HG03520 (cell line): ENCODE data around the gene APLP1.
"Not testable (repeated sequence)": the region's sequence is repeated elsewhere in the genome, so short reads cannot be mapped to it uniquely, and the experiment has no call there.

ENCODE experiments used
- ATAC-seq: cut with Tn5 transposase; IDR thresholded peaks from one replicate; pipeline ENCODE4 v1.9.1; 2021; ENCODE audit warnings: mild to moderate bottlenecking, moderate library complexity; ENCODE audit not compliant: unreplicated experiment

The APLP1 gene

GRCh38 chr19:35882114-35882832 lies 13.9 kb downstream of the APLP1 start:
- ATAC-seq: no peak

- ATAC-seq: no peak
These were observed 15.5 kb downstream of the APLP1 start for GRCh38 chr19:35883882-35884281.

GRCh38 chr19:35885225-35885738 lies 16.9 kb downstream of the APLP1 start:
- ATAC-seq: no peak

GRCh38 chr19:35885904-35886303 lies 17.5 kb downstream of the APLP1 start:
- ATAC-seq: no peak

- ATAC-seq: no peak
These were observed 18.8 kb downstream of the APLP1 start for GRCh38 chr19:35887197-35887596.

- no peak for ATAC-seq
These were observed 20.0 kb downstream of the APLP1 start for GRCh38 chr19:35888398-35888797.

- no peak for ATAC-seq
These were observed 21.2 kb downstream of the APLP1 start for GRCh38 chr19:35889370-35890112.

- no peak for ATAC-seq
These were observed 21.8 kb downstream of the APLP1 start for GRCh38 chr19:35890113-35890650.

- not testable (repeated sequence) for ATAC-seq
These were observed 23.4 kb downstream of the APLP1 start for GRCh38 chr19:35891819-35892218.

GRCh38 chr19:35894342-35894741 lies 26.0 kb downstream of the APLP1 start:
- ATAC-seq: no peak

- ATAC-seq: no peak
These were observed 27.7 kb downstream of the APLP1 start for GRCh38 chr19:35895911-35896642.

- no peak for ATAC-seq
These were observed 28.3 kb downstream of the APLP1 start for GRCh38 chr19:35896643-35897040.

GRCh38 chr19:35897706-35898451 lies 29.5 kb downstream of the APLP1 start:
- ATAC-seq: no peak

- ATAC-seq: no peak
These were observed 30.1 kb downstream of the APLP1 start for GRCh38 chr19:35898499-35898809.

- ATAC-seq: no peak
These were observed 31.3 kb downstream of the APLP1 start for GRCh38 chr19:35899547-35900214.

GRCh38 chr19:35901055-35901644 lies 32.8 kb downstream of the APLP1 start:
- no peak for ATAC-seq

GRCh38 chr19:35901854-35902661 lies 33.7 kb downstream of the APLP1 start, which contains the start of gene HCST:
HCST (plus strand) TSS chr19:35902529; CDS start chr19:35902594, 65 bp downstream.
- ATAC-seq: no peak

- ATAC-seq: no peak
These were observed 34.6 kb downstream of the APLP1 start for GRCh38 chr19:35902870-35903475.
